Tibial nerve (tissue), 3 donors: ENCODE data around the gene LCN12.

ENCODE experiments used
- POLR2A ChIP-seq, 2 donors: fragments of 450-650 bp; IDR thresholded peaks; one replicate each; pipeline ENCODE4 v1.6.1; 2017; ENCODE audit warnings: antibody characterized with exemption in 2 of 2, mild to moderate bottlenecking in 2 of 2, moderate library complexity in 2 of 2
- TF ChIP-seq, protein P1 (sequence below), 5 experiments: fragments of 200-600 bp in 3 of 5; fragments of 450-650 bp in 2 of 5; sonication (generic) in 3 of 5; IDR thresholded peaks; one replicate each; pipeline ENCODE4 v1.5.1; 2016 to 2019; ENCODE audit warnings: antibody characterized with exemption in 5 of 5, mild to moderate bottlenecking in 3 of 5, moderate library complexity in 2 of 5

DNA sequence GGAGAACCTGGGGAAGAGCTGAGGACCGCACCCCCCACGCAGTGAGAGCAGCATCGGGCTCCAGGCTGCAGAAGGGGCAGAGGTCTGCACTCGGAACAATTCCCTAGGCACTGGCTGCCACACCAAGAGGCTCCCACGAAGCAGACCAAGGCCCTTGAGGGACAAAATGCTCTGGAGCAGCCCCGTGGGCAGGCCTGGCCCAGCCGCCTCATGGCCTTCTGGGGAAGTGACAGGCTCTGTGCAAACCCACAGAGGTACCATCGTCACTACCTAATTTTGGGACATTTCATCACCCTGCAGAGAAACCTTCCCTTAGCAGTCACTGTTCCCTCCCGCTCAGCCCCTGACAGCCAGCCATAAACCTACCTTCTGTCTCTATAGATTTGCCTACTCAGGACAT, 23.5 kb upstream of the LCN12 start:
- TF ChIP-seq POLR2A (IDR thresholded peaks at IDR 0.05) = no peak
- TF ChIP-seq, protein P1, sequence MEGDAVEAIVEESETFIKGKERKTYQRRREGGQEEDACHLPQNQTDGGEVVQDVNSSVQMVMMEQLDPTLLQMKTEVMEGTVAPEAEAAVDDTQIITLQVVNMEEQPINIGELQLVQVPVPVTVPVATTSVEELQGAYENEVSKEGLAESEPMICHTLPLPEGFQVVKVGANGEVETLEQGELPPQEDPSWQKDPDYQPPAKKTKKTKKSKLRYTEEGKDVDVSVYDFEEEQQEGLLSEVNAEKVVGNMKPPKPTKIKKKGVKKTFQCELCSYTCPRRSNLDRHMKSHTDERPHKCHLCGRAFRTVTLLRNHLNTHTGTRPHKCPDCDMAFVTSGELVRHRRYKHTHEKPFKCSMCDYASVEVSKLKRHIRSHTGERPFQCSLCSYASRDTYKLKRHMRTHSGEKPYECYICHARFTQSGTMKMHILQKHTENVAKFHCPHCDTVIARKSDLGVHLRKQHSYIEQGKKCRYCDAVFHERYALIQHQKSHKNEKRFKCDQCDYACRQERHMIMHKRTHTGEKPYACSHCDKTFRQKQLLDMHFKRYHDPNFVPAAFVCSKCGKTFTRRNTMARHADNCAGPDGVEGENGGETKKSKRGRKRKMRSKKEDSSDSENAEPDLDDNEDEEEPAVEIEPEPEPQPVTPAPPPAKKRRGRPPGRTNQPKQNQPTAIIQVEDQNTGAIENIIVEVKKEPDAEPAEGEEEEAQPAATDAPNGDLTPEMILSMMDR (IDR thresholded peaks at IDR 0.05) = no peak
